Measurements from ENCODE around the gene FRYL.
A peak's percentile ranks its signal among the peaks of the same experiment; 100 is the strongest.
"Not testable (repeated sequence)": the region's sequence is repeated elsewhere in the genome, so short reads cannot be mapped to it uniquely, and the experiment has no call there.

The FRYL gene

GRCh38 chr4:48699475-48699874 is 80.6 kb downstream of the FRYL start:
- DNase-seq (ENCODE audit: low read depth in 1 of 2, low spot score in 1 of 2), result no peak

GRCh38 chr4:48698029-48698971 is 81.8 kb downstream of the FRYL start:
- no peak for DNase-seq (ENCODE audit: low read depth in 1 of 2, low spot score in 1 of 2)

- DNase-seq (ENCODE audit: low read depth in 1 of 2, low spot score in 1 of 2), result not testable (repeated sequence)
Measured at GRCh38 chr4:48697516-48697915, 82.6 kb downstream of the FRYL start.

DNA sequence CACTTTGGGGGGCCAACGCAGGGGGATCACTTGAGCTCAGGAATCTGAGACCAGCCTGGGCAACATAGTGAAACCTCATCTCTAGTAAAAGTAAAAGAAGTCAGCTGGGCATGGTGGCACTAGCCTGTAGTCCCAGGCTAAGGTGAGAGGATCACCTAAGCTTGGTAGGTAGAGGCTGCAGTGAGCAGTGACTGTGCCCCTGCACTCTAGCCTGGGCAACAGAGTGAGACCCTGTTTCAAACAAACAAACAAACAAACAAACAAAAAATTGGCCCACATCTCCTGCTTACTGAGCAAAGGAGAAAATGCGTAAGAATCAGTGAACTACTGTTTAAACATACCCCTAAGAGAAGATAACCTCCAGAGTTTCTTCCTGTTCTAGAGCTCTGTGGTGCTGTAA is 85.3 kb downstream of the FRYL start:
- no peak for DNase-seq (ENCODE audit: low read depth in 1 of 2, low spot score in 1 of 2)

- DNase-seq (ENCODE audit: low read depth in 1 of 2, low spot score in 1 of 2), result no peak
Measured at GRCh38 chr4:48693856-48694574, 86.1 kb downstream of the FRYL start.

DNA sequence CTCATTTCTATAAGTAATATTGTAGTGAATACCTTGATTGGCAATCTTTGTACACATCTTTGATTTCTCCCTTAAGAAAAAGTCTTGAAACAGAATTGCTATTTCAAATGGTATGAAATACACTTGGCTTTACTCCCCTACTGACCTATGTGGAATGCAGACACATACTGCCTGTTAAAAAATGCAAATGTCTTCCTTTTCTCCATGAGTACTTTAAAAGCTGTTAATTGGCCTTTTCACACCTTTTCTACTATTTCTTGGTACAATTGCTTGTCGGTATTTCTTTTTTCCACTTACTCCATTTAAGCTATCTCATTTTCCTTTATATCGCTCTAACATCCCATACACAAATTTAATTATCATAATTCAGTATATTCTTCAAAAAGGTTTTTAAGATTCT is 87.2 kb downstream of the FRYL start:
- DNase-seq (ENCODE audit: low read depth in 1 of 2, low spot score in 1 of 2), result no peak

- no peak for DNase-seq (ENCODE audit: low read depth in 1 of 2, low spot score in 1 of 2)
Measured at GRCh38 chr4:48692044-48692443, 88.0 kb downstream of the FRYL start.

DNA sequence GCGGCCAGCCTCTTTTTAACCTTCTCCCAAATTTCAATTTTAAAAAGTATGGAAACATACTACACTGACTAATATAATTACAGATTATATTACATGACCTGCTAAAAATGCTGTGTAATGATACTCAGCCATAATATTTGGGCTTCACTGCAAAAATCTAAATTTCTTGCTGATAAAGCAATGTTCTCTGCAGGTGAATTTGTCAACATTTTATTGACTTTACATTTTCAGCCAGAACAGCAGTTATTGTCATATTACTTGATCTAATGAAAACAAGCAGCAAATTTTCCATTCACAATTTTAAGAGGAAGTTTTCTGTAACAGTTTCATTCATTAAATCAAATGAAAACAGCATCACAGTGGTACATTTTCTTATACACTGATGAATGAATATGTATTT is 91.1 kb downstream of the FRYL start:
- DNase-seq (ENCODE audit: low read depth in 1 of 2, low spot score in 1 of 2), result no peak

DNA sequence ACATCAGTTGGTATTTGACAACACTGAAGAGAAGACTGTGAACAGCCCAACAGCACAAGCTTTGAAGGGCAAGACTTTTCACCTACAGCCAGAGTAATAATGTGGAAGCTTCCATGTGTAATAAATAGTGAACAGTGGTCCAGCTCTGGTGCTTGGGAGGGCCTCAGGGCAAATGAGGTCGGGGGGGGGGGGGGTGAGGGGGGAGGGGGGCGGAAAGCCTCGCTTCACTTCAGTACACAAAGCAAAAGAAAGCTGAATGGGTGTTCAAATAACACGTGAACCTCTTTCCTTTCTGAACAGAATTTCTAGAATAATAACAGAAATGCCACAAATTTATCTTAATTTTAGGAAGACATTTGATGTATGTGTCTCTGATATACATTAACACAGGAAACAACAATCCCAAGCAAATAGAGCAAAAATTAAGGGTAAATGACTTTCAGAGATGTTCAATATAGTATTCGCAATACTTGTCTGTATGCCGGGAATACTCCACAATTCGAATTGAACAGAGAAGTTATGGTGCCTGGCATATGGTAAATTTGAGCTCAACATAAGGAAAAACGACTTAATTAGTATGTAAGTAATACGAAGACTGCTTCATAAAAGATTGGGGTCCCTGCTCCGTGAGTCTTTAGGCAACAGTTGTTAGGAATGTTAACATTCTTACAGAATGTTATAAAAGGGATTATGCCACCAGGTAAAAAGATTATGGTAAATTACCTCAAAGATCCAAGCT is 92.6 kb downstream of the FRYL start:
- DNase-seq (ENCODE audit: low read depth in 1 of 2, low spot score in 1 of 2), result no peak

DNA sequence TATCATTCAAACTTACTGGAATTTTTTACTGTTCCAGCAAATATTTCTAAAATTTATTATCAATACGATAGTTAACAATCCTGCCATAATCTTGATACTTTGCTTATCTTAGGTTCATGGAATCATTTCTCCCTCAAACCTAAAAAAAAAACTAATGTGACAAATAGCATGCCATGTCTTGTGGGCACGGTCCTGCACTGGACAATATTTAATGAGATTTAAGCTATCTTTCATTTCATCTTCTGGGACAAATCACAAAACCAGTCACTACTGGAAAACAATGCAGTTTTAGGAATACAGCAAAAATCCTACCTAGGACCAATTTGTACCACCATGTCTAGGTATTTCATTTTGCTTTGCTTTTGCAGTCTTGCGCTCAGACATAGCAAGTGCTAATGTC is 93.7 kb downstream of the FRYL start:
- no peak for DNase-seq (ENCODE audit: low read depth in 1 of 2, low spot score in 1 of 2)

DNA sequence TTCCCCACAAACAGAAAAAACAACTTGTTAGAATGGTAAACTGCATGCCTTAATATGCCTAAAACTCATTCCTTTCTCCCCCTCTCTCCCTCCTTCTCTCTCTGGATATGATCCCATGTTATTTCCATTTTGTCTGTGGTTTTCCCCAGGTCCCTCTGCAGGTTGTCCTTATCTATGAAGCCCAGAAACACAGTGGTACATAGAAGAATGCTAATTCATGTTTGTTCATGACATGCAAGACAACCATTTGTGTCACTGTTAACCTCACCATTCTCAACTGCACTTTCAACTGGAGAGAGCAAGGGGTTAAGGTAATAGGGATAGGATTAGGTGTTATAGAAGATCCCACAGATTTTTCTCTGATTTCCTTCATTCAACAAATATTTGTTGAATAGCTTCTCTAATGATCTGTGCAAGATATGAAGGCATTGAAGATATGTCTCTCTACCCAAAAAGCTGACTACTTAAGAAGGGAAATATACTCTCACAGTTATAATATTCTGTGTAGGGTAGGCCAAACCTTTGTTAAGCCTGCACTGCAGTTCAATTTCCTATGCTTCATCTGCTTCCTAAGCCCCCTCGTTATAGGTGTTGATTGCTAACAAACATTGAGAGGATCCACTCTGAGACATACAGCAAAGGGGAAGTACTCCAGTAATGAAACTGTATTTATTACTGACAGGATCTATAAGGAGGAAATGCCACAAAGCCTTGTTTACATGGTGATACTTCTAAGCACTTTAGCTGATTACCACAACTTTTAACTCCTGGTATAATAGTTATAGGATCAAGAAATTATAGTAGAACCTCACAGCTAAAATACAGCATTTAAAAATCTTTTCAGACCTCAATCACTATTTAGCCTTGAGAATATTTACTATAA is 96.1 kb downstream of the FRYL start:
- DNase-seq (ENCODE audit: low read depth in 1 of 2, low spot score in 1 of 2), result no peak

GRCh38 chr4:48682870-48683269 is 97.2 kb downstream of the FRYL start:
- not testable (repeated sequence) for DNase-seq (ENCODE audit: low read depth in 1 of 2, low spot score in 1 of 2)

GRCh38 chr4:48681856-48682255 is 98.2 kb downstream of the FRYL start:
- DNase-seq (ENCODE audit: low read depth in 1 of 2, low spot score in 1 of 2), result peak in 1 of 2 donors; percentile 31

DNA sequence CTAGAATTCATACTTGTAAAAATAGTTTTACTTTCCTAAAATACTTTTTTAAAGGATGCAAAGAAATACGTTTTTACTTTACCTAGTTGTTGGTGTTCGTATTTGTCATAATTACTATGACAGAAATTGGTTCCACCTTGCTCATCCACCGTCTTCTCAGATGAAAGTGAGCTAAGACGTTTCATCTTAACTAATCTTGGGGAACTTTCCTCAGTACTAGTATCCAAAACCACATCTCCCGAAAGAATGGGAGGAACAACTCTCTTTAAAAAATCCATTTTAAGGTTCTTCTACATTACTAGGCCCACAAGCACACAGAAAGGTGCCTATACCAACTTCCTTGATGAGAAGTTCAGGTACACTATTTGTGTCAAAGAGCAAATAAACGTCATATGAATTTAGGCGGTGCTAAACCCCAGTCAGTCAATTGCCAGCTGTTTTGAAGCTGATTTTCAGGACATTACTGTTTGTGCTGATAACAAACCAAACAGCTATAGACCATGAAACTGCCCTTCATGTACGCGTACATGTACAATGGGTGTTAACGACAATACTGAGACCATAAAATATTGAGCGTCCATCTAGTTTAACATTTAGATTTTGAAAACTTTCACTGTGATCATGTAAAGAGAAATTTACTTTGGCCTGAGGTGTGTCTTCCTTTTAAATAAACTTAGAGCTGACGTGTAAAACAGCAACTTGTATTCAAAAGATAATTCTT is 99.1 kb downstream of the FRYL start:
- no peak for DNase-seq (ENCODE audit: low read depth in 1 of 2, low spot score in 1 of 2)

DNA sequence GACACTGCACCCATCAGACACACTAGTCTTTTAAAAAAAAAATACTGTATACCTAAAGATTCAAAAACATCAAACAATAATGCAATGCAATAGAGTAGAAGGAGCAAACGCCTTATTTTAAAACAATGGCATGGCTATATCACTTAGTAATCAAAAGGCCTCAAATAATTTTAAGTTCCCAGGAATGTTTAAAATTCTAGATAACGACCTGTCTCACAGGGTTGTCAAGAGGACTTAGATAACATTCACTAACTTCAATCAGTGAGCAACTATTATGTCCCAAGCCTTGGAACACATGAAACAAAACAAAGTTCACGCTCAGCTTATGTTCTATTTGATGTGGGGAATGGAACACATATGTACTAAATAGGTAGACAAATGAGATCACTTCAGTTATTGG is 106.5 kb downstream of the FRYL start:
- no peak for DNase-seq (ENCODE audit: low read depth in 1 of 2, low spot score in 1 of 2)

DNA sequence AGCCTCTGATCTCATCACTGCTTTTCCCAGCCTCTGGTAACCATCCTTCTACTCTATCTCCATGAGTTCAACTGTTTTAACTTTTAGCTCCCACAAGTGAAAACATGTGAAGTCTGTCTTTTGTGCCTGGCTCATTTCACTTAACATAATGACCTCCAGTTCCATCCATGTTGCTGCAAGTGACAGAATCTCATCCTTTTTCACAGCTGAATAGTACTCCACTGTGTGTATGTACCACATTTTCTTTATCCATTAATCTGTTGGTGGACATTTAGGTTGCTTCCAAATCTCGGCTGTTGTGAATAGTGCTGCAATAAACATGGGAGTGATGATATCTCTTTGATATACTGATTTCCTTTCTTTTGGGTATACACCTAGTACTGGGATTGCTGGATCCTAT is 109.5 kb downstream of the FRYL start:
- no peak for DNase-seq (ENCODE audit: low read depth in 1 of 2, low spot score in 1 of 2)

- no peak for DNase-seq (ENCODE audit: low read depth in 1 of 2, low spot score in 1 of 2)
Measured at GRCh38 chr4:48669086-48669485, 111.0 kb downstream of the FRYL start.

DNA sequence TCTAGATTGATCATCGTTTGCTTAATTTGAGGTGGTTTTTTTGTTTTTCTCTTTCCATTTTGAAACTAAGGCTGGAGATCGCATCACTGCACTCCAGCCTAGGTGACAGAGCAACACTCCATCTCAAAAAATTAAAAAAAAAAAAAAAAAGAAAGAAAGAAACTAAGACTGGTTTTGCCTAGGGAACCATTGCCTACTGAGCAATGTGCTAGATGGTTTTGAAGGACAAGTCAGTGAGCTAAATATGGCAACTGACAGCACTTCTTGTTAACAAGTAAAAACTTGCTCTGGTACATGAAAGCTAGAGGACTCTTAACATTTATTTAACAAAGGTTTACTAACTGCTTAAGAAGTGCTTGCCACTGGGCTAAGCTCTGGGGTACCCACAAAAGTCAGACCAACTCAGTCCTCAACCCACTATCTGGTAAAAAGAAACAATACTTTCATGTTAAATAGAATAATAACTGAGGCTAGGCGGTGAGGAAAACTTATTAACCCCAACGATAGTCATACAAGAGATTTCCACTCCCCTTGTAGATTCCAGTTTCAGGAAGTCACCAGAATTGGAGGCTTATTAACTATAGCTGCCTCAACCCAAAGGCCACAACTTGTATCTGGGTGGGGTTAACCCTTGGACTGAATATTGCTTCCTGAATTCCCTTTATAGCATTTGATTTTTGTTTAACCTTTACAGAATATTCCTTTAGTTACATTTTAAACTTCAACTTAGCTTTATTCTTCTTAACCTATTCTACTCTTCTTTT is 111.6 kb downstream of the FRYL start:
- DNase-seq (ENCODE audit: low read depth in 1 of 2, low spot score in 1 of 2), result no peak

DNA sequence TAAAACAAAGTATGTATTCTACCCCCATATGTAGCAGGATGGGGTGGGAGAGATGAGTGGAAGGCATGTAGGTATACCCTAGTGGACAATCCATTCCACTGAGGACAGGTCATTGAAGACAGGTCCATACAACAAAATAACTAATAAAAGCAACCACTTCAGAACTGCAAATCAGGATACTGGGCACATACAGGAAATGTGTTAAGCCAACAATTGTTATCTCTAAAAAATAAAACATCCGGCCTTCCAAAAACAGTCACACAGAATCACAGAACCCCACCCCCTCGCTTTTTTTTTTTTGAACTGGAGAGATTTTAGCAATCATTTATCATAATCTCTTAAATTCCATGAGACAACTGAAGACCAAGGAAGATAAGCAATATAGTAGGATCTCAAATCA is 112.9 kb downstream of the FRYL start:
- DNase-seq (ENCODE audit: low read depth in 1 of 2, low spot score in 1 of 2), result no peak

Data from activated CD4-positive, alpha-beta T cell treated with anti-CD3 and anti-CD28 coated beads, Interleukin-2, amount 50 U/mL, for 24 hours (primary cell).